ENCODE results near the gene PADI4.

Gene PADI4

DNA sequence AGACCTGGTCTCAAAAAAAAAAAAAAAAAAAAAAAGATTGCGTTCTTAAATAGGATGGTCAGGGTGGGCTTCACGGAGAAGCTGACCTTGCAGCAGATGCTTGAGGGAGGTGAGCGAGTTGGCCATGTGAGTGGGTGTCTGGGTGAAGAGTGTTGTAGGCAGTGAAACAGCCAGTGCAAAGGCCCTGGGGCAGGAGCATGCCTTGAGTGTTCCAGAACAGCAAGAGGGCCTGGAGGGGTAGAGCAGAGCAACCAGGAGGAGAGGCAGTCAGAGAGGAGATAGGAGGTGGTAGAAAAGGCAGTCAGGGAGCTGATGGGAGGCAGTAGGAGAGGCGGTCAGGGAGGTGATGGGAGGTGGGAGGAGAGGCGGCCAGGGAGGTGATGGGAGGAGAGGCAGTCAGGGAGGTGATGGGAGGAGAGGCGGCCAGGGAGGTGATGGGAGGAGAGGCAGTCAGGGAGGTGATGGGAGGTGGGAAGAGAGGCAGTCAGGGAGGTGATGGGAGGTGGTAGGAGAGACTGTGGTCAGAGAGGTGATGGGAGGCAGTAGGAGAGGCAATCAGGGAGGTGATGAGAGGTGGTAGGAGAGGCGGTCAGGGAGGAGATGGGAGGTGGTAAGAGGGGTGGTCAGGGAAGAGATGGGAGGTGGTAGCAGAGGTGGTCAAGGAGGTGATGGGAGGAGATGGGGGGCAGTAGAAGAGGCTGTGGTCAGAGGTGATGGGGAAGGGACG is 43.8 kb downstream of the PADI4 start:
- Histone ChIP-seq H3K36me3 (ENCODE audit: control insufficient read depth, insufficient read depth, low read length) (no peaks in the 10 kb centered on the region), H3K4me1 (ENCODE audit: control insufficient read depth, insufficient read depth, low read length) (no peaks in the 10 kb centered on the region), H3K27me3 (ENCODE audit: control insufficient read depth, insufficient read depth, low read length) (no peaks in the 10 kb centered on the region), H3K9me3 (ENCODE audit: control insufficient read depth, insufficient read depth, low read length) (no peaks in the 10 kb centered on the region), H3K27ac (ENCODE audit: low read depth, low read length) (no peak overlapping the region), H3K4me3 (ENCODE audit: low read depth, low read length) (no peak overlapping the region), H3K9ac (ENCODE audit: low read depth, low read length) (no peak overlapping the region)

GRCh38 chr1:17352419-17352909 is 44.5 kb downstream of the PADI4 start:
- no peaks in the 10 kb centered on the region for H3K27me3 ChIP-seq (ENCODE audit: control insufficient read depth, insufficient read depth, low read length)
- H3K9me3 ChIP-seq (ENCODE audit: control insufficient read depth, insufficient read depth, low read length): no peaks in the 10 kb centered on the region
- H3K27ac ChIP-seq (ENCODE audit: low read depth, low read length): no peak overlapping the region
- no peak overlapping the region for H3K4me3 ChIP-seq (ENCODE audit: low read depth, low read length)
- no peak overlapping the region for H3K9ac ChIP-seq (ENCODE audit: low read depth, low read length)
- H3K4me1 ChIP-seq (ENCODE audit: control insufficient read depth, insufficient read depth, low read length): no peaks in the 10 kb centered on the region
- H3K36me3 ChIP-seq (ENCODE audit: control insufficient read depth, insufficient read depth, low read length): no peaks in the 10 kb centered on the region

DNA sequence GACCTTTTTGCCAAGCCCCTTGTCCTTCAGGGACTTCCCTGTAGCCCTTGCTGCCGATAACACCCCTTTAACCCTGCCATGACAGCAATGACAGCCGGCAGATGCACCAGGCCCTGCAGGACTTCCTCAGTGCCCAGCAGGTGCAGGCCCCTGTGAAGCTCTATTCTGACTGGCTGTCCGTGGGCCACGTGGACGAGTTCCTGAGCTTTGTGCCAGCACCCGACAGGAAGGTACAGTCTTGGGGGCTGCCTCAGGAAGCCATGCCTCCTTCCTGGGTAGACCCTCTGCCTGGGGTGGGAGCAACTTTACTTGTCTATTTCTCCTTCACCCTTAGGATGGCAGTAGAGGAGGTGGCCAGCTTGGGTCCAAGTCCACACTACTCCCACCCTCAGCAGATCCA is 47.9 kb downstream of the PADI4 start:
- no peaks in the 10 kb centered on the region for H3K9me3 ChIP-seq (ENCODE audit: control insufficient read depth, insufficient read depth, low read length)
- H3K36me3 ChIP-seq (ENCODE audit: control insufficient read depth, insufficient read depth, low read length): no peaks in the 10 kb centered on the region
- H3K4me1 ChIP-seq (ENCODE audit: control insufficient read depth, insufficient read depth, low read length): no peaks in the 10 kb centered on the region
- no peaks in the 10 kb centered on the region for H3K27me3 ChIP-seq (ENCODE audit: control insufficient read depth, insufficient read depth, low read length)
- H3K9ac ChIP-seq (ENCODE audit: low read depth, low read length): no peak overlapping the region
- no peak overlapping the region for H3K4me3 ChIP-seq (ENCODE audit: low read depth, low read length)
- H3K27ac ChIP-seq (ENCODE audit: low read depth, low read length): no peak overlapping the region

- H3K4me1 ChIP-seq (ENCODE audit: control insufficient read depth, insufficient read depth, low read length): no peaks in the 10 kb centered on the region
- no peaks in the 10 kb centered on the region for H3K9me3 ChIP-seq (ENCODE audit: control insufficient read depth, insufficient read depth, low read length)
- no peaks in the 10 kb centered on the region for H3K27me3 ChIP-seq (ENCODE audit: control insufficient read depth, insufficient read depth, low read length)
- no peak overlapping the region for H3K27ac ChIP-seq (ENCODE audit: low read depth, low read length)
- H3K36me3 ChIP-seq (ENCODE audit: control insufficient read depth, insufficient read depth, low read length): no peaks in the 10 kb centered on the region
- no peak overlapping the region for H3K9ac ChIP-seq (ENCODE audit: low read depth, low read length)
- H3K4me3 ChIP-seq (ENCODE audit: low read depth, low read length): no peak overlapping the region
Observed at GRCh38 chr1:17356387-17357026, 48.5 kb downstream of the PADI4 start.

- H3K4me1 ChIP-seq (ENCODE audit: control insufficient read depth, insufficient read depth, low read length): no peaks in the 10 kb centered on the region
- no peak overlapping the region for H3K9ac ChIP-seq (ENCODE audit: low read depth, low read length)
- H3K36me3 ChIP-seq (ENCODE audit: control insufficient read depth, insufficient read depth, low read length): no peaks in the 10 kb centered on the region
- H3K27me3 ChIP-seq (ENCODE audit: control insufficient read depth, insufficient read depth, low read length): no peaks in the 10 kb centered on the region
- H3K4me3 ChIP-seq (ENCODE audit: low read depth, low read length): no peak overlapping the region
- H3K27ac ChIP-seq (ENCODE audit: low read depth, low read length): no peak overlapping the region
- no peaks in the 10 kb centered on the region for H3K9me3 ChIP-seq (ENCODE audit: control insufficient read depth, insufficient read depth, low read length)
Observed at GRCh38 chr1:17358557-17358956, 50.6 kb downstream of the PADI4 start.

- no peak overlapping the region for H3K4me3 ChIP-seq (ENCODE audit: low read depth, low read length)
- no peak overlapping the region for H3K27ac ChIP-seq (ENCODE audit: low read depth, low read length)
- no peaks in the 10 kb centered on the region for H3K9me3 ChIP-seq (ENCODE audit: control insufficient read depth, insufficient read depth, low read length)
- no peak overlapping the region for H3K9ac ChIP-seq (ENCODE audit: low read depth, low read length)
- no peaks in the 10 kb centered on the region for H3K4me1 ChIP-seq (ENCODE audit: control insufficient read depth, insufficient read depth, low read length)
- H3K27me3 ChIP-seq (ENCODE audit: control insufficient read depth, insufficient read depth, low read length): no peaks in the 10 kb centered on the region
- H3K36me3 ChIP-seq (ENCODE audit: control insufficient read depth, insufficient read depth, low read length): no peaks in the 10 kb centered on the region
Observed at GRCh38 chr1:17359031-17359430, 51.0 kb downstream of the PADI4 start.

GRCh38 chr1:17359808-17360207 is 51.8 kb downstream of the PADI4 start:
- Histone ChIP-seq H3K27me3 (ENCODE audit: control insufficient read depth, insufficient read depth, low read length) (no peaks in the 10 kb centered on the region), H3K4me1 (ENCODE audit: control insufficient read depth, insufficient read depth, low read length) (no peaks in the 10 kb centered on the region), H3K4me3 (ENCODE audit: low read depth, low read length) (no peak overlapping the region), H3K36me3 (ENCODE audit: control insufficient read depth, insufficient read depth, low read length) (no peaks in the 10 kb centered on the region), H3K27ac (ENCODE audit: low read depth, low read length) (no peak overlapping the region), H3K9ac (ENCODE audit: low read depth, low read length) (no peak overlapping the region), H3K9me3 (ENCODE audit: control insufficient read depth, insufficient read depth, low read length) (no peaks in the 10 kb centered on the region)

GRCh38 chr1:17360272-17360956 is 52.4 kb downstream of the PADI4 start:
- Histone ChIP-seq H3K36me3 (ENCODE audit: control insufficient read depth, insufficient read depth, low read length) (no peaks in the 10 kb centered on the region), H3K27ac (ENCODE audit: low read depth, low read length) (no peak overlapping the region), H3K9me3 (ENCODE audit: control insufficient read depth, insufficient read depth, low read length) (no peaks in the 10 kb centered on the region), H3K9ac (ENCODE audit: low read depth, low read length) (no peak overlapping the region), H3K4me3 (ENCODE audit: low read depth, low read length) (no peak overlapping the region), H3K4me1 (ENCODE audit: control insufficient read depth, insufficient read depth, low read length) (no peaks in the 10 kb centered on the region), H3K27me3 (ENCODE audit: control insufficient read depth, insufficient read depth, low read length) (no peaks in the 10 kb centered on the region)

DNA sequence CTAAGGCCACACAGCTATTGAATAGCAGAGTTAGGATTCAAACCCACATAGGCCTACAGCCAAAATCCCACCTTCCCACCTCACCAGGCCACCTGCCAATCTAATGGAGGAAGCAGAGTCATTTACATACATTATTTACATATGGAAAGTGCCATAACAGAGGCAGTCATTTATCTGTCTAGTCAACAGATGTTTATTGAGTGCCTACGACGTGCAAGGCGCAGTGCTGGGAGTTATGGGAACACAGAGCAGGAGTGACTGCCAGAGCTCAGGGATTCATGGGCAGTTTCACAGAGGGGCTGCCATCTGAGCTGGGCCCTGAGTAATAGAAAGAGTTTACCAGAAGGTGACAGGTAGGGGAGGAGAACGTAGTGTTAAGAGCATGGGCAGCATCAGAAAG is 53.7 kb downstream of the PADI4 start:
- Histone ChIP-seq H3K9ac (ENCODE audit: low read depth, low read length) (no peak overlapping the region), H3K27ac (ENCODE audit: low read depth, low read length) (no peak overlapping the region), H3K4me1 (ENCODE audit: control insufficient read depth, insufficient read depth, low read length) (no peaks in the 10 kb centered on the region), H3K4me3 (ENCODE audit: low read depth, low read length) (no peak overlapping the region), H3K9me3 (ENCODE audit: control insufficient read depth, insufficient read depth, low read length) (no peaks in the 10 kb centered on the region), H3K27me3 (ENCODE audit: control insufficient read depth, insufficient read depth, low read length) (no peaks in the 10 kb centered on the region), H3K36me3 (ENCODE audit: control insufficient read depth, insufficient read depth, low read length) (no peaks in the 10 kb centered on the region)

DNA sequence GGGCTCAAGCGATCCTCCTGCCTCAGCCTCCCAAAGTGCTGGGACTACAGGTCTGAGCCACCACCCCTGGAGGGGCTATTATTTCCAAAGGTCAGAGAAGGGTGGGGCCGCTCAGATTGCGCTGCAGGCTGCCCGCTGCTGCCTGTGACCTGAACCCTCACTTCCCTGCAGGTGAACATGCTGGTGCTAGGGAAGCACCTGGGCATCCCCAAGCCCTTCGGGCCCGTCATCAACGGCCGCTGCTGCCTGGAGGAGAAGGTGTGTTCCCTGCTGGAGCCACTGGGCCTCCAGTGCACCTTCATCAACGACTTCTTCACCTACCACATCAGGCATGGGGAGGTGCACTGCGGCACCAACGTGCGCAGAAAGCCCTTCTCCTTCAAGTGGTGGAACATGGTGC is 55.4 kb downstream of the PADI4 start:
- Histone ChIP-seq H3K9ac (ENCODE audit: low read depth, low read length) (no peak overlapping the region), H3K4me1 (ENCODE audit: control insufficient read depth, insufficient read depth, low read length) (no peaks in the 10 kb centered on the region), H3K27me3 (ENCODE audit: control insufficient read depth, insufficient read depth, low read length) (no peaks in the 10 kb centered on the region), H3K4me3 (ENCODE audit: low read depth, low read length) (no peak overlapping the region), H3K36me3 (ENCODE audit: control insufficient read depth, insufficient read depth, low read length) (no peaks in the 10 kb centered on the region), H3K27ac (ENCODE audit: low read depth, low read length) (no peak overlapping the region), H3K9me3 (ENCODE audit: control insufficient read depth, insufficient read depth, low read length) (no peaks in the 10 kb centered on the region)

- Histone ChIP-seq H3K9me3 (ENCODE audit: control insufficient read depth, insufficient read depth, low read length) (no peaks in the 10 kb centered on the region), H3K36me3 (ENCODE audit: control insufficient read depth, insufficient read depth, low read length) (no peaks in the 10 kb centered on the region), H3K4me3 (ENCODE audit: low read depth, low read length) (no peak overlapping the region), H3K4me1 (ENCODE audit: control insufficient read depth, insufficient read depth, low read length) (no peaks in the 10 kb centered on the region), H3K9ac (ENCODE audit: low read depth, low read length) (no peak overlapping the region), H3K27me3 (ENCODE audit: control insufficient read depth, insufficient read depth, low read length) (no peaks in the 10 kb centered on the region), H3K27ac (ENCODE audit: low read depth, low read length) (no peak overlapping the region)
Observed at GRCh38 chr1:17363771-17364170, 55.8 kb downstream of the PADI4 start.

Data from HUES48 (cell line).